ENCODE results near the gene RXRA.
A peak's percentile ranks its signal among the peaks of the same experiment; 100 is the strongest.

Gene RXRA

DNA sequence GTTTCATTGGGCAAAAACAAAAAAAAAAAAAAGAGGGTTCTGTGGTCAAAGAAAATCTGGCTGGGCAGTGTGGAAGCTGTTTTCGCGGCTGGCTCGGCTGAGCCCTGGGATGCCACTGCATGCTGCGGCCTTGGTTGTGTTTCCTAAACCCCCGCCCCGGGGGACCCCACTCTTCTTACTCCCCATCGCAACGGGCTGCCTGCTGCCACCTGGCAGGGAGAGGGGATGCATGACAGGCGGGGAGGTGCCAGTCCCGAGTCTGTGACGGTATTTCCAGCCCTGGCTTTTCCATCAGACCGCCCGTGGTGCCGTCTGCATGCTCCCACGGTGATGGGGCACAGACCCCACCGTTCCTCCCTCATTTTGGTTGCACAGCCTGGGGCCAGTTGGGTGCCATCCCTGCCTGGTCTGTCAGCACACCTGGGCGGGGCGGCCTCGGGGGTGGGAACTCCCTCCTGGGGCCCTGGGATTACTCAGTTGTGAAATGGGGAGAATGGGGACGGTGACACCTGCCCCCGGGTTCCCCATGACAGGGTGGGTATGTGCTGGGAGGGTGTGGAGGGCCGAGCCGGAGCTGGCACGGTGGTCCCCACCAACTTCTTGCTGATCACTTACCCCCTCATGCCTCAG lies 101.0 kb downstream of the RXRA start:
- no peak for DNase-seq

GRCh38 chr9:134428559-134428958 lies 102.3 kb downstream of the RXRA start:
- DNase-seq = no peak

- DNase-seq = no peak
Observed at GRCh38 chr9:134429007-134429406, 102.8 kb downstream of the RXRA start.

- no peak for DNase-seq
Observed at GRCh38 chr9:134429481-134429880, 103.2 kb downstream of the RXRA start.

DNA sequence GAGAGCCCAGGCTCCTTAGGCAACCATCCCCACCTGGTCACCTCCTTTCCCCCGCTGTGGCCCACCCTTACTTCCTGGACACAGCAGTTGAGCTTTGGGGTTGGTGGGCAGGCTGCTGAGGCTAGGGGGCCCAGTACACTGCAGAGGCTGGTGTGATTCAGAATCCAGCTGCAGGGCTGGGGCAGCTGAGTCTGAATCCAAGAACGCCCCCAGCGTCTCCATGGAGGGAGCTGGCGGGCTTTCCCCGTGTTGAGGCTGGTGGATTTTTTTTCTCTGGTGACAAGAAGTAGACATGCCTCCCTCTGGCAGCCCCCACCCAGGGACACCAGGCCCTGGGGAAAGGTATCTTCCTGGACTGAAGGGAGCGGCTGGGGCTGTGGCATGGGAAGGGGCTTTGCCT lies 104.8 kb downstream of the RXRA start:
- DNase-seq = no peak

DNA sequence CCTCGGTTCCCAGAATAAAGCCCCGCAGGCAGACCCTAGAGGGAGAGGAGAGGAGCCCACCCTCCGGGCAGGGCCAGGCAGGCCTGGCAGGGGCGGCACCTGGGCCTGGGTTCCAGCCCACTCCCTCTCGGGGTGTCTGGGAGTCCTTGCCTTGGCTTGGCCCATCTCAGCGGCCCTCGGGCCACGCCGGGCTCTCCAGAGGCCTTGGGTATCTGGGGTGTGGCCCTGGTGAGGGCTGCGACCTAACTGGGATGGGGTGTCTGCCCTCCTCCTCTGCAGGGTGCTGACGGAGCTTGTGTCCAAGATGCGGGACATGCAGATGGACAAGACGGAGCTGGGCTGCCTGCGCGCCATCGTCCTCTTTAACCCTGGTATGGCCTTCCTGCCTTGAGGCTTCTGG lies 105.4 kb downstream of the RXRA start:
- no peak for DNase-seq

DNA sequence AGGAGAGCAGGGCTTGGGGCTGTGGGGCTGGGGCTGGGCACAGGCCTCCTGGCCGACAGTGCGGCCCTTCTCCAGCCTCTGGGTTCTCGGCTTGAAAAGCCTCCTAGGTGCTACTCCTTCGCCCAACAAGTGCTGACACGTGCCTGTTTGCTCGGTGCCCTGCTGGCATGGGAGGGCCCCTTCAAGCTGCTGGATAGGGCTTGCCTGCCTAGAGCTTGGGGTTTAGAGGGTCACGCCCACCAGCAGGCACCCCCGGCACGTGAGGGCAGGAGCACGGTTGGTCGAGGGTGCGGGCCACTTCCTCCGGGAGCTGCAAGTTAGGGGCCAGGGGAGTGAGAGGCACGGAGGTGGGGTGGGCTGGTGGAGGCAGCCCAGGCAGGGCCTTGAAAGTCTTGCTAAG lies 106.2 kb downstream of the RXRA start:
- DNase-seq = no peak

GRCh38 chr9:134433101-134433500 lies 106.8 kb downstream of the RXRA start:
- peak in 18 of 56 donors; percentile 15 to 60 (median 38) for DNase-seq

DNA sequence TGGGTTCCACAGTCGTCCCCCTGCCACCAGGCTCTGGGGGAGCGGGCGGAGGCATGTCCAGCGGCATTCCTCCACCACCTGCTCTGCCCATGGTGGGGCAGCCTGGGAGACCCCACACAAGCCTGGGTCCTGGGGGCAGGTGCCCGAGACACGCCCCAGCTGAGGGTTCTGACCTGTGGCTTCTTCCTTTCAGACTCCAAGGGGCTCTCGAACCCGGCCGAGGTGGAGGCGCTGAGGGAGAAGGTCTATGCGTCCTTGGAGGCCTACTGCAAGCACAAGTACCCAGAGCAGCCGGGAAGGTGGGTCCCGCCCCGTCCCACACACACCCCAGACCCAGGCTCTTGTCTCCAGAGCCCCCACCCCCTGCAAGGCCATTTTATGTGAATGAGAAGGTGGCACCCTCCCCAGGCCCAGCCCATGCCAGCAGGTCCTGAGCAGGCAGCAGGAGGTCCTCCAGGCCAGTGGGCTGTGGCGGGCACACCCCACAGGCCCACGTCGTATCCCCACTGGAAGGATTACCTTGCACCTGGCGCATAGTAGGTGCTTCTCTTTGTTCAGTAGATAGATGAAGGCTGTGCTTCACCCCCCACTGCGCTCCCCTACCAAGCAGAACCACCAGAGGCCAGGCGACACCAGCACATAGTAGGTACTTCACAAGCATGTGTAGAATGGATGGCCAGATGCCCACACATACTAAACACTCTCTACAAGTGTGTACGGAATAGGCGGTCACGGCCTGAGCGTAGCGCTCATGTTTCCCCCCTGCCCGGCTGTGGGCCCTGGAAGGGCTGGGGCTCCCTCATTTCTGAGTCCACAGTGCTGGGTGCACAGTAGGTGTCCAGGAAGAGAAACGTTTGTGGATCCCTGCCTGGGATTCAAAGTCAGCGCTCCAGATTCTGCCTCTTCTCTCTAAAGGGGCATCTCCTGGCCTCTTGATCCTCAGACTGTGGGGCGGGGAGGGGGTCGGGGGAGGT lies 107.9 kb downstream of the RXRA start:
- peak in 1 of 56 donors; percentile 62 for DNase-seq

DNA sequence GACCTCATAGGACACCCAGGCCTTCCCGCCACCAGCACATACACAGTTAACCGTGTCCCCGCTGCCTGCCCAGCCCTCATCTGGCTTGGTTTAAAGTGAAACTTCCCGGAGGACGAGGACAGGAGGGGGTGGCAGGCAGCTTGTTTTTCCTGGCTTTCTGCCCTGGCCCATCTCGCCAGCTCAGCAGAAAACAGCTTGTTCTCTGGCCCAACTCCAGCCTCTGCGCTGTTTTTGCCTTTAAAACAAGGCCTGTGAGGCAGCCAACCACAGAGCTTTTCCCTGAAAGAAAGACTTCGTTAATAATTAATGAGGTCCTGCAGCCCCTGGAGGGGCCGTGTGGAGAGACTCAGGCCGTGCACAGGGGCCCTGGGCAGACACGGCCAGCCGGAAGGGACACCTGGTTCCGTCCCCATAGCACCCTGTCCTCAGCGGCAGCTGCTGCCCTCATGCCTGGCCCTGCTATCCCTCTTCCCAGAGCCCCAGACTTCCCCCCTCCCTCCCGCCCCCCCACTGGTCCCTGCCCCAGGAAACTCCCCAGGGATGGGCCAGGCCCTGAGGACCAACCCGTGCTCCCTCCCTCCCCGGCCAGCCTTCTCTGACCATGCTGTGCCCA lies 108.7 kb downstream of the RXRA start:
- peak; percentile 51 to 95 (median 85) for DNase-seq

DNA sequence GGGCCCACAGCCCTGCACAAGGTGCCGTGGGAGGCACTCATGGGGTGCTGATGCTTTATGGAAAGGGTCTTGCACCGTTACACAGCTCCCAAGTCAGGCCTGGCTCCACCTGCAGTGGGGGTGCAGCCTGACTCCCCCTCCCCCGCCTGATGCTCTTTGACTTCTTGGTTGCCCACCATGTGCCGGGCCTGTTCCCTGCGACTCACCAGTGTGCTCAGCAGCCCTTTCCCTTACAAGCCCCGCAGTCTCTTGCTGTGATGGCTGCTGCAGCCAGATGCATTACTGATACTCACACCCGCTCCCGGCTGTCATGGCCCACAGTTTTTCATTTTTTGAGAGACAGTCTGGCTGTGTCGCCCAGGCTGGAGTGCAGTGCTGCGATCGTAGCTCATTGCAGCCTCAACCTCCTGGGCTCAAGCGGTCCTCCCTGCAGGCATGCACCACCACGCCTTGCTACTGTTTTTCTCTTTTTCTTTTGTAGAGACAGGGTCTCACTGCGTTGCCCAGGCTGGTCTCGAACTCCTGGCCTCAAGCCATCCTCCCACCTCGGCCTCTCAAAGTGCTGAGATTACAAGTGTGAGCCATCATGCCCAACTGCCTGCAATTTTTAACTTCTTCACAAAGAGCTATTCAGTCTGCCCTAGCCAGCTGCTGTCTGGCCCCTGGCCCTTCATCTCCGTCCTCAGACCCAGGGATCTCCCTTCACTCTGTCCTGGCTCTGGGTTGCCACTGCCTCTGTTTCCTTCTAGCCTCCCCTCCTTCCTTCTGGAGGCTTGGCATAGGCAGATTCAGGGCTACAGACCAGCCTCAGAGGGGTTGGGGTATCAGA lies 109.5 kb downstream of the RXRA start:
- peak in 38 of 56 donors; percentile 19 to 71 (median 48) for DNase-seq

GRCh38 chr9:134436379-134436762 lies 110.1 kb downstream of the RXRA start:
- DNase-seq = peak in 8 of 56 donors; percentile 44 to 71 (median 54)

DNA sequence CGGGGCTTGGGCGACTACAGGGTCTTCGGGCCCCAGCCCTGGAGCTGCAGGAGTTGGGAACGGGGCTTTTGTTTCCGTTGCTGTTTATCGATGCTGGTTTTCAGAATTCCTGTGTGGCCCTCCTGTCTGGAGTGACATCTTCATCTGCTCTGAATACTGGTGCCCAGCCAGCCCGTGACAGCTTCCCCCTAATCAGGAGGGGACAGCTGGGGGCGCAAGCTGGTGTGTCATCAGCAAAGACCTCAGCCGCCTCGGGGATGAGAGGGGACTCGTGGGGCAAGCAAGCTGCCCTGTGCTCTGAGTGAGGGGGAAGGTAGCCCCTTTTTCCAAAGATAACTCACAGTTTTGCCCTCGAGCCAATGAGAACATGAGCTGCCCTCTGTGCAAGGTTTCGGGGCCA lies 110.7 kb downstream of the RXRA start:
- peak in 1 of 56 donors; percentile 25 for DNase-seq

DNA sequence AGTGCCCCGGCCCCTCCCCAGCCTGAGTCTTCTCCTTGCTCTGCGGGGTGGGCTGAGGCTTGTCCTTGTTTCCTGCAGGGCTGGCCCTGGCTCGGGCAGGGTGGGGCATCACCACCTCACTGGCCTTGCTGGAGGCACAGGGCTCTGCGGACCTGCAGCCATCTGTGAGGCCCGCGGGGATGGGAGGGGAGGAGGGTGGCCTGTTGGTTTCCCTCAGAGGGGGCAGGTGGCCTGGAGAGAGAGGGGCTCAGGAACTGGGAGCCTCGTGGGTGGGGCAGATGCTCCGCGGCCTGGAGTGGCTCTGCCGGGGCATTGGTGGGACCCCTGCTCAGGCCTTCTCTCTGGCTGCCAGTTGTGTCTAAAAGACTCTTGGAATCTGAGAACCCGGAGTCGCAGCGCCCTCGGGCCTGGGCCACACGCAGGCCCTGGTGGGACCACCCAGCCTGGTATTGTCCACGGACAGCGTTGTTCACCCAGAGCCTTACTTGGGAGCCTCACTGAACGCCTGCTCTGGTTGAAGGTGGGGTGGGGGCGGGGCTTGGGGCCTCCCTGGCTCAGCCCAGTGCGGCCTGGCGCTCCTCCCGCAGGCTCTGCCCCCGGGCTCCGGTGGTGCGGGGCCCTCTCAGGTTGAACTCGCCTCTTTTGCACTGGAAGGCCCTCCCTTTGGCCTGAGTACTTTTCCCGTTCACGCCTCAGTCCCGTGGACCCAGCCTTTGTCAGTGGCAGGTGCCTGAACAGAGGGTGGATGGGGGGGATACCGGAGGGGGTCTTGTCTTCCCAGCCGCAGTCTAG lies 111.3 kb downstream of the RXRA start:
- DNase-seq = no peak

- DNase-seq = peak in 11 of 56 donors; percentile 7 to 52 (median 26)
Observed at GRCh38 chr9:134438195-134438788, 112.0 kb downstream of the RXRA start.

- DNase-seq = no peak
Observed at GRCh38 chr9:134439368-134439784, 113.1 kb downstream of the RXRA start.

- no peak for DNase-seq
Observed at GRCh38 chr9:134440636-134441226, 114.5 kb downstream of the RXRA start.

- no peak for DNase-seq
Observed at GRCh38 chr9:134441227-134442084, 115.2 kb downstream of the RXRA start.

DNA sequence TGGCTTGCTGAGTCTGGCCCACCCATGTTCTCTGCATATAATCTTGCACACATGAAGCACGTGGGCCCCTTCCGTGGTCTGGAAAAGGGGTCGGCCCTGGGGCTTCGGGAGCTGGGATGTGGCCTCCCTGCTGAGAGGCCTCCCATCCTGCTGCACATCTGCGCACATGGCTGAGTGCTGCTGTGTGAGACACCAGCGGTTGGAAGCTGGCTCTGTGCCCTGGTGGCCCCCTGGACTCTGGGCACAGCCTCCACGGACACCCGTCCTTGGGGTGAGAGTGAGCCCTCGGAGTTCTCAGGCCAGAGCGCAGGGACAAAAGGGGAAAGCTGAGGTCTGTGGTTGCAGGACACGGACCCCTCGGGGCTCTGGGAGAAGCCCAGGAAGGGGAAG lies 115.8 kb downstream of the RXRA start:
- DNase-seq = no peak

All from nucleus accumbens (tissue), 56 donors.